Activated T-cell treated with anti-CD3 and anti-CD28 coated beads, Interleukin-2, amount 50 U/mL, for 72 hours (primary cell): ENCODE results near the gene CARTPT. TPM values are rescaled to one million over a fixed set of nuclear protein-coding genes. Genes with fewer than 3 reads are reported as not detected.

Source experiments
- total RNA-seq, 2 donors: library from RNA; stranded (reverse); gene quantifications; one replicate each; pipeline ENCODE4 v1.2.3, GENCODE V29; 2022

The CARTPT gene
- total RNA-seq, 2 donors from 2014 or later = not detected

Other genes with a start within 250 kb of the CARTPT start
- 10 to 100 TPM; 49.6 to 51.3 TPM for gene MCCC2, start 131.9 kb upstream of the CARTPT start, total RNA-seq